DMS79 (cell line): ENCODE data around the gene HIP1.
"Not testable (repeated sequence)": the region's sequence is repeated elsewhere in the genome, so short reads cannot be mapped to it uniquely, and the experiment has no call there.

Experiments
- DNase-seq: peaks from one replicate; lab custom pipeline; 2025; lab: John Stamatoyannopoulos, UW

The HIP1 gene

GRCh38 chr7:75485979-75486643, 252.6 kb downstream of the HIP1 start, which contains the start of gene POM121C:
POM121C (minus strand) TSS chr7:75486299; CDS start chr7:75441496, 44,803 bp downstream.
- peak; percentile 80 for DNase-seq

DNA sequence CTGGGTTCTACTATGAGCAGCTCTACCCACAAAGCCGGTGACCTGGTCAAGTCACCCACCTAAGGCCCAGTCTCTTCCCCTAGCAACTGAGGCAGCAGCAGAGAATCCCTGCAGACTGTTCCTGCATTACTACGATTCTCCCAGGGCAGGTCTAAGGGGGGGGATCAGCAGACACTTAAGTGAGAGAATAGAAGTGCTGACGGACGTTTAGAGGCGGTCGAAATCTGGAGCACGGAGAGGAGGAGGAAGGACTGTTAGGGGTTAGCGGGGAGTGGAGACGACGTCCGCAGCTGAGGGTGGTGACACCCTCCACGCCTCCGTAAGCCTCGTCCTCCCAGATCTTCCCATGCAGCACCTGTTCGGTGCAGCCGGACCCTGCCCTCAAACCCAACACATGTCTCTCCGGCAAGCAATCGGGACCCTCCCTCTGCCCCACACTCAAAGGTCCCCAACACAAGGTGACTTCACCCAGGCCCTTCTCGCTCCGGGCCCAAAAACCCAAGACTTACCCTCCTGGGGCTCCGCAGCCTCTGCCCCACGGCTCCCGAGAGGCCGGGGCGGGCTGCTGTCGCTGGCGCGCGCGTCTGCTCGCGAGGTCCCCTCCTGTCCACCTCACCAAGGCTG, 253.3 kb downstream of the HIP1 start:
- not testable (repeated sequence) for DNase-seq
